Stomach (tissue), 4 donors: ENCODE data around the gene TNFRSF8.

ENCODE experiments used
- CTCF ChIP-seq, 7 experiments: fragments of 450-650 bp in 4 of 7; fragments of 200-600 bp in 3 of 7; sonication (generic) in 3 of 7; IDR thresholded peaks; one replicate each; pipeline ENCODE4 v1.5.1; 2016 to 2019; ENCODE audit warnings: antibody characterized with exemption in 7 of 7, control low read depth in 2 of 7, mild to moderate bottlenecking in 1 of 7
- EP300 ChIP-seq: sonication (generic); formaldehyde crosslinking; IDR thresholded peaks from one replicate; pipeline ENCODE4 v1.6.1; 2017; ENCODE audit warnings: antibody characterized with exemption
- POLR2A ChIP-seq, 4 donors: fragments of 450-650 bp; IDR thresholded peaks; one replicate each; pipeline ENCODE4 v1.6.1; 2016; ENCODE audit warnings: antibody characterized with exemption in 4 of 4, control low read depth in 2 of 4, mild to moderate bottlenecking in 1 of 4, moderate library complexity in 1 of 4
- POLR2AphosphoS5 ChIP-seq, 3 donors: sonication (generic); formaldehyde crosslinking; IDR thresholded peaks; one replicate each; pipeline ENCODE4 v1.6.1; 2016; ENCODE audit warnings: antibody characterized with exemption in 3 of 3

GRCh38 chr1:12075195-12076114 lies 12.4 kb downstream of the TNFRSF8 start:
- no peak for TF ChIP-seq CTCF (IDR thresholded peaks at IDR 0.05)
- TF ChIP-seq POLR2A (IDR thresholded peaks at IDR 0.05): no peak
- TF ChIP-seq POLR2AphosphoS5 (IDR thresholded peaks at IDR 0.05): no peak
- TF ChIP-seq EP300: no peak
